ENCODE results near the gene GPR39.

GPR39 gene

DNA sequence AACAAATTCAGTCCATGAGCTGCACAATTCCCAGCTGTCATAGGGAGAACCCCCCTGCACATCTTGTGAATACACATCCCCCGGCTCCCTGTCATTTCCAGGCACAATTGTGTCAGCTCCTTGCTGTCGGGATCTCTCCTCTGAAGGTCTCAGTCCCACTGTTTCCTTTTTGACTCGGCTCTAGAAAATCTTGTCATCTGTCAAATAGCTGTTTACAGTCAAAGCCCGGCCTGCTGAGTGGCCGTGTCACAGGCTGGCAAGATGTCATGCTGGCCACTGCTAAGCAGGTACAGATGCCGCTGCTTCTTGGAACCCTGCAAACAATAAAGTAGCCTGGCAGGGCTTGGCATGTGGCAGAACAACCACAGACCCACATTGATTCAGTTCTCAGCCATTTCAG lies 191.7 kb downstream of the GPR39 start:
- TF ChIP-seq, protein P1, sequence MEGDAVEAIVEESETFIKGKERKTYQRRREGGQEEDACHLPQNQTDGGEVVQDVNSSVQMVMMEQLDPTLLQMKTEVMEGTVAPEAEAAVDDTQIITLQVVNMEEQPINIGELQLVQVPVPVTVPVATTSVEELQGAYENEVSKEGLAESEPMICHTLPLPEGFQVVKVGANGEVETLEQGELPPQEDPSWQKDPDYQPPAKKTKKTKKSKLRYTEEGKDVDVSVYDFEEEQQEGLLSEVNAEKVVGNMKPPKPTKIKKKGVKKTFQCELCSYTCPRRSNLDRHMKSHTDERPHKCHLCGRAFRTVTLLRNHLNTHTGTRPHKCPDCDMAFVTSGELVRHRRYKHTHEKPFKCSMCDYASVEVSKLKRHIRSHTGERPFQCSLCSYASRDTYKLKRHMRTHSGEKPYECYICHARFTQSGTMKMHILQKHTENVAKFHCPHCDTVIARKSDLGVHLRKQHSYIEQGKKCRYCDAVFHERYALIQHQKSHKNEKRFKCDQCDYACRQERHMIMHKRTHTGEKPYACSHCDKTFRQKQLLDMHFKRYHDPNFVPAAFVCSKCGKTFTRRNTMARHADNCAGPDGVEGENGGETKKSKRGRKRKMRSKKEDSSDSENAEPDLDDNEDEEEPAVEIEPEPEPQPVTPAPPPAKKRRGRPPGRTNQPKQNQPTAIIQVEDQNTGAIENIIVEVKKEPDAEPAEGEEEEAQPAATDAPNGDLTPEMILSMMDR (IDR thresholded peaks at IDR 0.05), result no peak
- TF ChIP-seq ZFX (IDR thresholded peaks at IDR 0.05; ENCODE audit: borderline replicate concordance), result no peak
- H3K27ac ChIP-seq, result no peak overlapping the region

DNA sequence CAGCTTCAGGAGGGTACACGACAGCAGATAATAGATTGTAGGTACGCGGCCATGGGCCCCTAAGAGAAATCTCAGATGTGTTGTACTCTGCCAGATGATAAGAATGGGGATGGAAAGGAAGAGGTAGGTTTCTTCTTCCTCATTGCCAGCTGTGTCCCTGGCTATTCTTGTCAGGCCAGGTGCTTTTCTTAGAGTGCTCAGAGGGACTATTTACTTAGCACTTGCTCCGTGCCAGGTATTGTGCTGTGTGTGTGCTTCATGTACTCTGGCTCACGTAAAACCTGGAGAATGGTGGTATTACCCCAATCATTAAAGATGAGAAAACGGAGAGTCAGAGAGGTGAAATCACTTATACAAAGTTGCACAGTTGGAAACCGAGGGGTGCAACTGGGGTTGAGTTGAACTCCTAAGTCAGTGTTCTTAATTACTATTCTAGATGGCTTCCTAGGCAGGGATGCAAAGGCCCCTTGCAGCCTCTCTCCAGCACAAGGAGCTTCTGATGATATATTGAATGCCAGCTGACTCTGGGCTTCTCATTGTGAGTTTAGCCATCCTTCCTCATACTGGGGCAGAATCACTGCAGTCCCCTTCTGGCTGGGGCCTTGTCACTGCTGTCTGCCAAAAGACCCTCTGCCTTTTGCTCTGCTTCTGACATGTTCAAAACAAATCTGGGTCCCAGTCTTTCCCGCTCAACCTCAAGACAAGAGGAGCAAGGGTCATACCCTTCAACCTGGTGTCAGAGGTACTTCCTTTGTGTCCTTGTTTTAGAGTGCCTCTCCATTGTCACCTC lies 192.7 kb downstream of the GPR39 start:
- TF ChIP-seq, protein P1 (IDR thresholded peaks at IDR 0.05), result no peak
- no peak for TF ChIP-seq ZFX (IDR thresholded peaks at IDR 0.05; ENCODE audit: borderline replicate concordance)
- H3K27ac ChIP-seq, result no peak overlapping the region

DNA sequence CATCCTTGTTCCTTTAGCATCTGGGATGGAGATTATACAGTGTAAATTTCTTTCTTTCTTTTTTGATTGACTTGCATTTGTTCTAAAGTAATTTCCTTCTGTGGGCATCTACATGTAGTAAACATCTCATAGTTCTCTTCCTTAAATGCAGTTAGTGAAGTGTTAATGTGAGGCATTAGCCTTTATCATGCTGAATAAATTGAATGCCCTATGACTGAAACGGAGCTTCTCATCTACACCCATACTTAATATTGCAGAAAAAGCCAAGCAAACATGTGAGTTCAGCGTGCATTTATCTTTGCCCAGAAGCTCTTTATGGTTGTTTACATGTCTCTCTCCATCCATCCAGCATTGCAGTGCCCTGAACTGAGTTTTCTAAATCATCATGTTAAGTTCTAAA lies 195.1 kb downstream of the GPR39 start:
- TF ChIP-seq ZFX (IDR thresholded peaks at IDR 0.05; ENCODE audit: borderline replicate concordance), result no peak
- TF ChIP-seq, protein P1 (IDR thresholded peaks at IDR 0.05), result no peak
- H3K27ac ChIP-seq, result no peak overlapping the region

DNA sequence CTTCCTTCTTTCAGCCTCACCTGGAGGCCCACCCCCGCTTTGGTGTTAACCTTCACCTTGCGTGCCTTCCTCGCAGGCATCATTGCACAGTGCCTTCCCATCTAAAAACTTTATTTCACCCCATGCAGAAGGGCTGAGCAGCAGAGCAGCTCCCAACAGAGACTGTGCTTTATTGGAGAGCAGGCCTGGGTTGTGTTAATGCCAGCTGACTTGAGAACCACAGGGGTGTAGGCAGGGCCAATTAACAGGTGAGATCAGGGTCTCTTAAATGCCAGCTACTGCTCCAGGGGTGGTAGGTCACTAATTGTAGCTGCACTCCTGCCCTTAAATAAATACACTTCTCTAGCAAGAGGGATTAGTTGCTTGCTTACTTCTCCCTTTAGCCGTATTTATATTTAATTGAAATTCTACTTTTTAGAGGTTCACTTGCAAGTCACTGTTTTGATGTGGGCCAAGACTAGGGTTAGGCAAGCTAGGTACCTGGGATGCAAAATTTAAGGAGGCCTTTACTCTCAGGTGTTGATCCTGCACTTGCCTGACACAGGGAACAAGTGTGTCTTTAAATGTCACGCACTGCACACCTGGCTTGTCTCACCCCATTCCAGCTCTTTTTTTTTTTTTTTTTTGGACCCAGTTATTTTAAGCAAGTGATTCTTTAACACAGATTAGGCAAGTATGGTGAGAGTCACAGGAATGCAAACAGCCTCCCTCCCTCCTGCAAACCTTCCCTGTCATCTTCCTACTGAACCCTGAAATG lies 198.9 kb downstream of the GPR39 start:
- no peak for TF ChIP-seq ZFX (IDR thresholded peaks at IDR 0.05; ENCODE audit: borderline replicate concordance)
- H3K27ac ChIP-seq, result no peak overlapping the region

DNA sequence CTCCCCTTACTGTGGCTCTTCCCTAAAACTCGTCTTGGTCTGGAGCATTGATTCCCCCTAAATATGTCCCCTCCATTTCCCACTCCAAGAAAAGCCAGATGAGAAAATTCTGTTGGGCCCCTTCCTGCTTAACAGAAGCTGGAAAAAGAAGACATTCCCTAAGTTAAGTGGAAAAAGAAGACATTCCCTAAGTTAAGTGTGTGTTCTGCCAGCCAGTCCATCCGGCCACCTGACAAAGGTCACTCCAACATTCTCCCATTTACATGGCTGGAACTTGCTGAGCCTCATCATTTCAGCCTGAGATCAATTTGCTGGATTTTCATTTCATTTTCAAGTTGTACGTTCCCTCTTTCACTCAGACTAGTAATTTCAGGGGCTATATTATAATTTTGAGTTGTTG lies 201.4 kb downstream of the GPR39 start:
- no peak overlapping the region for H3K27ac ChIP-seq
- TF ChIP-seq, protein P1 (IDR thresholded peaks at IDR 0.05), result no peak
- no peak for TF ChIP-seq ZFX (IDR thresholded peaks at IDR 0.05; ENCODE audit: borderline replicate concordance)

DNA sequence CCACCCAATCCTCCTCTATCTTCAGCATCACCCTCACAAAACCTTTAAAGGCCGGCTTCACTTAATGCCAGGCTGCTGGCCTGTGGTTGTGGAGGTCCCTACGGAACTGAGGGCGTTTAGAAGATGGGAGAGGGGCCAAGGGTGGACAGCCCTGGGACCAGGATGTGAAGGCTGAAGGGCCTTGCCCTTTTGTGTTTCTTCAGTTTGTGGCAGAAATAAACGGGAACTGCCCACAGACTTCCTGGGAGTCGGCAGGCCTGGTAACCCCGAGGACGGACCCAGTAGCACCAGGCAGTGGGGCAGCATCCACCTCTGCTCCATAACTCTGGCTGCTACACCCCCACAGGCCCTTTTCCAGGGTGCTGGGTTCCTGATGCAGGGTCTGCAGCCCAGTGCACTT lies 202.1 kb downstream of the GPR39 start:
- no peak overlapping the region for H3K27ac ChIP-seq
- TF ChIP-seq ZFX (IDR thresholded peaks at IDR 0.05; ENCODE audit: borderline replicate concordance), result no peak
- TF ChIP-seq, protein P1 (IDR thresholded peaks at IDR 0.05), result no peak

DNA sequence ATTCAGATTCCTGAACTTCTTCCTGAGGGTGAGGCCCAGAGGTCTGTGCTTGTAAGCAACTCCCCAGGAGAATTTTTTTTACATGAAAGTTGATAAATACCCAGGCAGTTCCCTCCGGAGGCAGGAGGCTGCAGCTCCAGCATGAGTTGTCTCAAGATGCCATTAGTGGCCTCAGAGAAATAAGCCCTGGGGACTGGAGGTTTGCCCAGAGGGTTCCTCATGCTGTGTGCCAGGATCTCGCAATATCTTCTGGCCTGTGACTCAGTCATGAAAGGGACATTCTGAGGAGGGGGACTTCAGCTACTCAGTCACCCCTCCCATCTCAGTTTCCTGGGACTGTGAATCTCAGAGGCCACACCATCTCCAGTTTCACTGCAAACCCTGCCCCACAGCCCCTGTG lies 203.5 kb downstream of the GPR39 start:
- H3K27ac ChIP-seq, result no peak overlapping the region
- TF ChIP-seq ZFX (IDR thresholded peaks at IDR 0.05; ENCODE audit: borderline replicate concordance), result no peak
- TF ChIP-seq, protein P1 (IDR thresholded peaks at IDR 0.05), result no peak

Data from 22Rv1 (cell line).